ENCODE data around the gene EXT2. TPM values are rescaled to one million over a fixed set of nuclear protein-coding genes. Genes with fewer than 3 reads are reported as not detected.

The EXT2 gene
- total and polyA plus RNA-seq, 7 donors: 11.0 to 23.5 (median 21.4) TPM

DNA sequence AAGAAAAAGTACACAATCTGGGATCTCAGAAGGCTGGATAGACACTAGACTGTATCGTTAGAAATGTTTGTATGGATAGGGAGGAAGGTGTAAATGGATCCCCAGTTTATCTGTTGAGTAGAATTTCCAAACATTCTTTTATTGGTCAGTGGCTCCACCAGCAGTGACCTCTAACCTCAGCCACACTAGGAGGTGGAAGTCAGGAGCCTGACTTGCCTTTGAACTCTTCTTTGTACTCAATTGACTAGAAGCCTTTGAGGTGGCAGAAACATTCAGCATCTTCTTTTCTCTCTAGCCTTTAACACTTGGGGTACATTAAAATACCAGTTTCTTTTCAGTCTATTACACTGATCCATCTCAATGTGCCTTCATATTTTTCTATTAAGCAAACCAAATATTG, 39.1 kb downstream of the EXT2 start:
- WGBS, 3 donors: 90 to 94% (median 91%) methylated on average over 1 of the region's 1 CpG

DNA sequence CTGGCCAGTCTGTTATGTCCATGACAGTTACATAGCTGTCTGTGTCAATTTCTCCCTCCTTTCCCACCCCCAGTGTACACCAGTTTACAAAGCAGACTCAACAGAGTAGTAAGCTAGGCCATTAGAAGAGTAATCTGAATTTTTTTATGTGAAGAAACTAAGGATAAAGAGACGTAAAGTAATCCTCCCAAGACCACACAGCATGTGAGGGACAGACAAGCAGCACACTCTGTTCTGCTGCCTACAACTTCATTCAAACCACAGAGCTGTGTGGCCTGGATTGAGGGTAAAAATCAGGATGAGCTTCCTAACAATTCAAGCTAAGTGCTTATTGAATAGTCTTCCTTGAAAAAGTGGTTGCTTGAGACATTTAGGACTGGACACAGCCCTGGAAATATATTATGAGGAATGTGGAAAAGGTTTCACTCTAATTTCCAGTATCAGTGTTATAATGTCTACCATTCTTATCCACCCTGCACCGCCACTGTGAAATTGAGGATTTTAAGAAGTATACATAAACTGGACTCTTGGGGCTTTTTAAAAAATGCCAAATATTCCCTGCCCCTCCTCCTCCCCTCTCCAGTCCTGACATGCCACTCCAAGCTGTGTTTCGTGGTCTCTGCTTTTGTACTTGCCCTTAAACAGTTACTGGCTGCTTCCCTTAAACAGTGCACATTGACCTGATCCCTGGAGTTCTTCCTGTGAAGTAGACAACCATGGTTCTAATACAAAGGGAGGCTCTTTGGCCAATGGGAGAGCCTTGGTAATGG, 40.9 kb downstream of the EXT2 start:
- TF ChIP-seq, protein P1, sequence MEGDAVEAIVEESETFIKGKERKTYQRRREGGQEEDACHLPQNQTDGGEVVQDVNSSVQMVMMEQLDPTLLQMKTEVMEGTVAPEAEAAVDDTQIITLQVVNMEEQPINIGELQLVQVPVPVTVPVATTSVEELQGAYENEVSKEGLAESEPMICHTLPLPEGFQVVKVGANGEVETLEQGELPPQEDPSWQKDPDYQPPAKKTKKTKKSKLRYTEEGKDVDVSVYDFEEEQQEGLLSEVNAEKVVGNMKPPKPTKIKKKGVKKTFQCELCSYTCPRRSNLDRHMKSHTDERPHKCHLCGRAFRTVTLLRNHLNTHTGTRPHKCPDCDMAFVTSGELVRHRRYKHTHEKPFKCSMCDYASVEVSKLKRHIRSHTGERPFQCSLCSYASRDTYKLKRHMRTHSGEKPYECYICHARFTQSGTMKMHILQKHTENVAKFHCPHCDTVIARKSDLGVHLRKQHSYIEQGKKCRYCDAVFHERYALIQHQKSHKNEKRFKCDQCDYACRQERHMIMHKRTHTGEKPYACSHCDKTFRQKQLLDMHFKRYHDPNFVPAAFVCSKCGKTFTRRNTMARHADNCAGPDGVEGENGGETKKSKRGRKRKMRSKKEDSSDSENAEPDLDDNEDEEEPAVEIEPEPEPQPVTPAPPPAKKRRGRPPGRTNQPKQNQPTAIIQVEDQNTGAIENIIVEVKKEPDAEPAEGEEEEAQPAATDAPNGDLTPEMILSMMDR (IDR thresholded peaks at IDR 0.05): no peak
- no peak for ATAC-seq
- no peak overlapping the region for H3K27ac ChIP-seq

More for the DNA sequence above, 39.1 kb downstream of the EXT2 start:
- no peak for ATAC-seq
- no peaks in the 10 kb centered on the region for H3K27me3 ChIP-seq (ENCODE audit: insufficient read depth in 3 of 3, low read length in 2 of 3)
- intact Hi-C loops (cut with DNase I): loop anchor here (5.0 to 10.0 kb wide), 3 partner anchors 37 to 400 kb away; partner anchors contain the start of gene EXT2 (in 1 of the 2)
- no peak overlapping the region for H3K27ac ChIP-seq
- peaks cover 20% of the 10 kb centered on the region for H3K4me1 ChIP-seq
- peaks cover 4 to 25% of the 10 kb centered on the region in 2 donors for H3K36me3 ChIP-seq (ENCODE audit: insufficient read depth in 1 of 2, low read depth in 1 of 2)
- H3K4me3 ChIP-seq: no peak overlapping the region
- no peak for DNase-seq
- TF ChIP-seq, protein P1 (IDR thresholded peaks at IDR 0.05): no peak
- H3K9me3 ChIP-seq: no peaks in the 10 kb centered on the region

DNA sequence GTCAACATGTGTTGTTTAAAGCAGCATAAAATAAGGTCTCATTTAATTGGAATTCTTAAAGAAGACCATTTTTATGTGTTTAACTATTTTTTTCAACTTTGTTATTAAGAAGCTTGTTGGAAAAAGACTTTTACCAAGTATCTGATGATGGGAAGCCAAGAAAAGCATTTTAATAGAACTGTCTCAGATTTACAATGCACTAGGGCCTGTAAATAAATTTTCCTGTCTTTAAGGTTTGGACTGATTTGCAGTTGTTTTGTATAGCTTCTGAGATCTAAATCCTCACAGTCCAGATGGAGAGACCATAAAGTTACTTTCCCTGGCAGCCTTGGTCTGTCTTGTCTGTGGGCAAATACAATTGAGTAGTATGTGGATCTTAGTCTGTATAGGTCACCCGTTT, 41.6 kb downstream of the EXT2 start:
- 80 to 92% (median 80%) methylated on average over 1 of the region's 1 CpG for WGBS, 3 donors
- ATAC-seq (no peak), DNase-seq (no peak)
- H3K36me3 ChIP-seq (ENCODE audit: insufficient read depth in 1 of 2, low read depth in 1 of 2): peaks cover 3 to 7% of the 10 kb centered on the region in 2 donors
- TF ChIP-seq, protein P1 (IDR thresholded peaks at IDR 0.05): no peak
- no peak overlapping the region for H3K27ac ChIP-seq
- H3K4me1 ChIP-seq: peaks cover 17% of the 10 kb centered on the region
- intact Hi-C loops (cut with DNase I): loop anchor here (10.0 kb wide), 2 partner anchors 148 to 398 kb away; no protein-coding TSS in a partner anchor
- no peaks in the 10 kb centered on the region for H3K27me3 ChIP-seq (ENCODE audit: insufficient read depth in 3 of 3, low read length in 2 of 3)
- no peak overlapping the region for H3K4me3 ChIP-seq
- H3K9me3 ChIP-seq: no peaks in the 10 kb centered on the region

More for the DNA sequence above, 40.9 kb downstream of the EXT2 start:
- intact Hi-C loops (cut with DNase I): loop anchor here (10.0 kb wide), 2 partner anchors 148 to 398 kb away; no protein-coding TSS in a partner anchor
- Histone ChIP-seq H3K9me3 (no peaks in the 10 kb centered on the region), H3K36me3 (ENCODE audit: insufficient read depth in 1 of 2, low read depth in 1 of 2) (peaks cover 3 to 7% of the 10 kb centered on the region in 2 donors), H3K4me1 (peaks cover 23% of the 10 kb centered on the region), H3K27me3 (ENCODE audit: insufficient read depth in 3 of 3, low read length in 2 of 3) (no peaks in the 10 kb centered on the region), H3K4me3 (no peak overlapping the region)
- DNase-seq: no peak
- 86 to 92% (median 90%) methylated on average over 3 of the region's 3 CpGs for WGBS, 3 donors

DNA sequence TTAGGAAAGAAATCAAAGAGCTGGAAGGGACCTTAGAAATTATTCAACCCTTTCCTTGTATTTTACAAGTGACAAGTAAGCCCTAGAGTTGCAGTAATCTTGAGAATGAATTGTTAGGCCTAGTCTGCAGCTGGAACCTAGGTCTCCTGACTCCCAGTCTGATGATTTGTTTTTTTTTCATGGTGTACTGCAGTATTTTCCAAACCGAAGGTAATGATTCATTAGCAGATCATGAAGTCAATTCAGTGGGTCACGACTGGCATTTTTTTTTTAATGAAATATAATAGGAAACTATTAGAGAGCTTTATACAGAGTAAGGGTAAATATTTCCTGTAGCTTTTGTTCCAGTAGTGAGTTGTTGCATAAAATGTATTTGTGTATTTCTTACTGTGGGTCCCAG, 42.8 kb downstream of the EXT2 start:
- Histone ChIP-seq H3K36me3 (ENCODE audit: insufficient read depth in 1 of 2, low read depth in 1 of 2) (peaks cover 3 to 7% of the 10 kb centered on the region in 2 donors), H3K27me3 (ENCODE audit: insufficient read depth in 3 of 3, low read length in 2 of 3) (no peaks in the 10 kb centered on the region), H3K4me1 (peaks cover 21% of the 10 kb centered on the region), H3K4me3 (no peak overlapping the region), H3K27ac (no peak overlapping the region), H3K9me3 (no peaks in the 10 kb centered on the region)
- TF ChIP-seq, protein P1 (IDR thresholded peaks at IDR 0.05): no peak
- DNase-seq (no peak), ATAC-seq (no peak)
- 77 to 82% (median 81%) methylated on average over 2 of the region's 2 CpGs for whole genome bisulfite sequencing, 3 donors
- intact Hi-C loops (cut with DNase I): loop anchor here (10.0 kb wide), 2 partner anchors 147 to 397 kb away; no protein-coding TSS in a partner anchor

All from psoas muscle (tissue), 8 donors.